ENCODE measurements around the gene MYO5B.
"Not testable (repeated sequence)": the region's sequence is repeated elsewhere in the genome, so short reads cannot be mapped to it uniquely, and the experiment has no call there.

Gene MYO5B

DNA sequence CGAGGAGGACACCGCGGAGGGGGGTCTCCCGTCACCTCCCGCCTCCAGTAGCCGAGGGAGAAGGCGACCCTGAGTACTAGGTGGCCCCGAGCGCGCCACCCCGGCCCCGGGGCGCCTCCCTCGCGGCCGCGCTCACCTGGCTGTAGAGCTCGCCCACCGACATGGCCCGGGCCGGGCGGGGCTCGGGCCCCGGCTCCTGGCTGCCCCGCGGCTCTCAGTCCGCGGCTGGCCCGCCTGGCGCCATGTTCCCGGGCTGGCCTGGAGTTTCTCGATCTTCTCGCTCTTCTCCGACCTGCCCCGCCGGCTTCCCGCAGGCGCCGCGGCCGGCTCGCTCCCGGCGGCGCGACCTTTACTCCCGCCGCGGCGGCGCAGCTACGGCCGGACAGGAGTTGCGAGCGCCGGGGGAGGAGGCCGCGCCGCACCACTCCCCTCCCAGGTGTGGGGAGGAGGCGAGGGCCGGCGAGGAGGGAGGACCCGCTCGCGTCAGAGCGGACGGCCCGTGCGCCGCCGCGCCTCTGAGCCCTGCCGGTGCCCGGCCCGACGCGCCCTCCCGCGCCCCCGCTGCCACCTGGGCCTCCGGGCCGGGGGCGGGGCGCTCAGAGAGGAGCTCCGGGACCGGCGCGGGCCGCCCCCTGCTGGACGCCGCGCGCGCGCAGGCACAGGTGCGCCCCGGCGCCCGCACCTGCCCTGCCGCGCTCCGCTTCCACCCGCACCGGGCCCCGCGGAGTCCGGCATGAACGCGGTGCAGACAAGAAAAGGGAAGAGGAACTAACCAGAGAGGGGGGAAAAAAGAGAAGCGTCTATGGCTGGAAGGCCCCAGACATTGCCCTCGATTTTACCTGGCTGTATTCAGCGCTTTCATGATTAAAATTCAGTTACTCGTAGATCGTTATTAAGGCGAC lies at the start of gene MYO5B:
MYO5B (minus strand) TSS at position 517 of the 902 bp plus-strand sequence; CDS start at position 163, 354 bp downstream.
- Histone ChIP-seq H3K27ac (peak within 1 kb of the TSS in 18 of 21 experiments; percentile 10 to 86 (median 56)), H3K4me3 (peak within 1 kb of the TSS; percentile 27 to 61 (median 49))

- H3K4me3 ChIP-seq, H3K27ac ChIP-seq: not testable (repeated sequence)
Observed at GRCh38 chr18:50241768-50242167, 46.8 kb upstream of the MYO5B start.

DNA sequence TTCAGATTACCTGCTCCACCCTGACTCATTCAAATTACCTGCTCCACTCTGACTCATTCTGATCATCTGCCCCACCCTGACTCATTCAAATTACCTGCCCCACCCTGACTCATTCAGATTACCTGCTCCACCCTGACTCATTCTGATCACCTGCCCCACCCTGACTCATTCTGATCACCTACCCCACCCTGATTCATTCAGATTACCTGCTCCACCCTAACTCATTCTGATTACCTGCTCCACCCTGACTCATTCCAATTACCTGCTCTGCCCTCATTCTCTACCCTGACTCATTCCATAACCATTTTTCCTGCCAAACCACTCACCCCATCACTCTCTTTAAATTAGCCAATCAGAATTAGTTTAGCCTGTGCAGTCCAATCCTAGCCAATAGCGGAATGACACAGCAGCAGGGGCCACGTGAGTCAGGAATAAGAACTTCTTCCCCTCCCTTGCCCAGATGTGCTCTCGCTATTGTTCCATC lies 45.2 kb upstream of the MYO5B start:
- Histone ChIP-seq H3K27ac (peak overlapping the region in 2 of 21 experiments; percentile 5 to 17), H3K4me3 (no peak overlapping the region)

DNA sequence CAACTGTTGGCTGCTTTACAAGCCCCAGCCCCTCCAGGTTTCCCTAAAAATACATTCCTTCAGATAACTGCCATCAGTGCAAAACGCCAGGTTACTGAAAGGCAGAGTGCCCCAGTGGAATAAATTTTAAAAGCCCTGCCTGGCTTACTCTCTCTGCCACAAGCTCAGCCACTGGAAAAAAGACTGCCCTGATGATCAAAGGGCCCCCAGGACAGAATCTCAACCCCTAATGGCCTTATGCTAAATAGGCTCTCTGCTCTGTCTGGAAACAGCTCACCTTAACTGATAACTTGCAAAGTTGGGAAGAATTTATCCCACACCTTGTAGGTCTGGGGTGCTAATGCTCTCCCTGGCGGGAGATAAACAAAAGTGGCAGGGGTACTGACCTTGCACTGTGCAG lies 37.5 kb upstream of the MYO5B start:
- no peak overlapping the region for H3K4me3 ChIP-seq
- H3K27ac ChIP-seq = no peak overlapping the region

DNA sequence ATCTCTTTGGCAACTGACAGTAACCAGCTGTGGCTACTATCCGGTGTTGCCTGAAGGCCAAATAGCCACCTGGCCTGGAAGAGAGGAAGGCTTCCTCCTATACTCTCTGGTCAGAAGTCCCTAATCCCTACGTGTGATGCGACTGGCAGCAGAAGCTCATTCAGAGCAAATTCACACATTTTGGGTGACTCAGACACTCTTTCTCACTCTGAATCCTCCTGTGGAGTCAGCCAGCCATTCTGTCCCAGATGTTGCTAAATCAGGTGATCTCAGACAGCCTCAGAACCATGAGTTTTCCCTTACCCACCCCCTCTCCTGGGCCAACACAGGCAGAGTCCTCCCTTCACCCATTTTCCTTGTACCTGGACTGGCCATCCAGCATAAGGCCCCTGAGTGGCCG lies 36.7 kb upstream of the MYO5B start:
- Histone ChIP-seq H3K27ac (no peak overlapping the region), H3K4me3 (no peak overlapping the region)

GRCh38 chr18:50220249-50220648 lies 25.3 kb upstream of the MYO5B start:
- not testable (repeated sequence) for H3K4me3 ChIP-seq, H3K27ac ChIP-seq

DNA sequence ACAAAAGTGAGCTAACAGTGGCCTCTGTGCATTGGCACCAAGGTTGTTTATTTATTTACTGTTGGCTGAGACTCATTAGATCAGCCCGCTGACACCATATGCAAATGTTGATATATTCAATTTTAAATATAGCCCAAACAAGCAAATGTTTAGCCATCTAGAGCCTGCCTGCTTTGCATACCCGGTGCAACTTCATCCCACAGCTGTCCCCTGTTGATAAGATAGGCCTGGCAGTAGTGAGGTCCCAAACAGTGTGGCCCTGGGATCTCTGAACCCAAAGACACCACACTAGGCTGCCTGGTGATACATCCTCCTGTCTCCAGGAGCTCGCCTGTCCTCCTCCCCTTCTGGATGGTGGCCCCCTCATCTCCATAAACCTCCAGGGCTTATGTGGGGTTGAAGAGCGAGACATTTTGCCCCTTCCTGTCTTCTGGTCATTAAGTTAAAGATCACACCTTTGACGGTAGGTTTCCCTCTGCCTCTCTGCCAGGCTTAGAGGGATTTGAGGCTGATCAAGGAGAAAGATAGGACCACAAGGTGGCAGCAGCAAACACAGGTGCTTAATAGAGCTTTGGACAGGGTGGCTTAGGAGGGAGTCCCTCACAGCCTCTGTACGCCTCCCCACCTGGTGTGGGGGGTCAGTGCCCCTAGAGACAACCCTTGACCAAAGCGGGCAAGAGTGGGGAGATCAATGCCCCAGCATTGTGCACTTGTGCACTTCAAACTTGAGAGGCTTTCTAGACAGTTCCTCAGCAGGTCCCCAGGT lies 23.7 kb upstream of the MYO5B start:
- Histone ChIP-seq H3K4me3 (no peak overlapping the region), H3K27ac (no peak overlapping the region)

DNA sequence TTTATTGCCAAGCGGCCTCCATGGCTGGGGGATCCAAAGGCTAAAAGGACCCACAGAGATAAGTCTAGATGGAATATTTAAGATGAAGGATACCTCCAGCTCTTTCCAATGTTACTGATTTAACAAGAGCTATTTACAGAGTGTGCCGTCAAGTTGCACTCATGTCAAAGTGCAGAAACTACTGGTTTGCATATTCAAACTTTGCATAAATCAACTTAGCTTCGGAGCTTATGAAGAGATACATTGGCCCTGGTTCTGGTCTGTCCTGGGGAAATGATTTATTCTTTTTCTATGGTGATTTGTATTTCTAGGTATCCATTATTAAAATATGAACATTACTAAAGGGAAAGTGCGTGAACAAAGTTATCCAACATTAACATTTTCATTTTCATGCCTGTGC lies 14.4 kb upstream of the MYO5B start:
- H3K27ac ChIP-seq = no peak overlapping the region
- no peak overlapping the region for H3K4me3 ChIP-seq

- Histone ChIP-seq H3K4me3 (no peak overlapping the region), H3K27ac (no peak overlapping the region)
Observed at GRCh38 chr18:50207722-50208121, 12.8 kb upstream of the MYO5B start.

DNA sequence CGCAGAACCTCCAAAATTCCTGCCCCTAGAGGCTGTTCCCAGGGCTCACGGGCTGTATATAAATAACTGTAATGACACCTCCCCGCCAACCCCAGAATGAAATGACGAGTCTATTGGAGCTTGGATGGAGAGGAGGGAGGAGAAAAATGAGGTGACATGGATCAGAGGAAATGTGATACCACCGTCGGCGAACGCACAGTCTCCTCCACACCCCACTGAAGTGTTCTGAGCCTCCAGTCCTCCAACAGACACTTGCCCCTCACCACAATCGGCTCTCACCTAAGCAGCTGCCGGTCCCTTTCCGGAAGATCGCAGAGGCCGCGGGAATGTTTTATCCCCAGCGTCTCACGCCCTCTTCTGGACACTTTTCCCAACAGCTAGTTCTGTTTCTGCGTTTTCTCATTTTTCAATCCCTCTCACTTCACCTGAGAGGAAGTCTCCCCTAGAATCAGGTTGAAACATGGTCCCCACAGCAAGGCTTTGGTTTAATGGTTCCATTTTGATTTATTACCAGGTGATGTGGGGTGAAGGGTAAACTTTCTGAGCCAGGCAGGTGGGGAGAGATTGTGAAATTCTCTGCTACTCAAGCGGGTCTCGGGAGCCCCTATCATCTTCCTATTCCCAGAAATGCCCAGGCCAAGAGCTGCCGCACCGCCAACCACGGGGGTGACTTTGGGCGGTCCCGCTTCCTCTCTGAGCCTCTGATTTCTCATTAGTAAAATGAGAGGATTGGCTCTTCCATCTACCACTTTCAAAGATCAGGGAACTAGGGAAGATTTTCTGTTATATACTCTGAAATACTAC lies 9.1 kb upstream of the MYO5B start:
- Histone ChIP-seq H3K4me3 (no peak overlapping the region), H3K27ac (no peak overlapping the region)

DNA sequence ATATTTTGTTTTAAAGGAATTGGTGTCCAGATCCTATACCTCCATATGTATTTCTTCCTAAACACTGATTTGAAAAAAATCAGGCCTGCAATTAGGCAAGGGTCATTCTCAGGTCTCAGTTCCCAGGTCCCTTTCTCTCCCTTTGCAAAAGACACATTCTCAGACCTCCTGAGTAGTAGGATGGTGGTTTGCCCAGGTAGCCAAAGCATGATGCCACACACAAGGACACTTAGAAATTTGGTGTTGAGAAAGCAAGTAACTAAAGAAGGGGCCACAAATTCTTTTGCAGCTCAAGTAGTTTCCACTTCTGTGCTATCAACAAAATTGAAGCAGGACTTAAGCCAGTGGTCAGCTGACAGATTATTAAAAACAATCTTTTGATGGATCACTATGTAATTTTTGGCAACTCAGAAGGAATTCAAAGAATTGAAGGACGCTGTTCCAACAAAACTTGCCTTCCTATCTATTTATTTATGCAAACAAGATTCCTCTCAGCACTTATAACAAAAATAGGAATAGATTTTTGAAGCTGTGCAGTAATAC lies 6.6 kb upstream of the MYO5B start:
- no peak overlapping the region for H3K27ac ChIP-seq
- H3K4me3 ChIP-seq = no peak overlapping the region

- Histone ChIP-seq H3K27ac (no peak overlapping the region), H3K4me3 (no peak overlapping the region)
Observed at GRCh38 chr18:50199921-50200320, 5.0 kb upstream of the MYO5B start.

GRCh38 chr18:50199346-50199855 lies 4.5 kb upstream of the MYO5B start:
- Histone ChIP-seq H3K4me3 (no peak overlapping the region), H3K27ac (no peak overlapping the region)

DNA sequence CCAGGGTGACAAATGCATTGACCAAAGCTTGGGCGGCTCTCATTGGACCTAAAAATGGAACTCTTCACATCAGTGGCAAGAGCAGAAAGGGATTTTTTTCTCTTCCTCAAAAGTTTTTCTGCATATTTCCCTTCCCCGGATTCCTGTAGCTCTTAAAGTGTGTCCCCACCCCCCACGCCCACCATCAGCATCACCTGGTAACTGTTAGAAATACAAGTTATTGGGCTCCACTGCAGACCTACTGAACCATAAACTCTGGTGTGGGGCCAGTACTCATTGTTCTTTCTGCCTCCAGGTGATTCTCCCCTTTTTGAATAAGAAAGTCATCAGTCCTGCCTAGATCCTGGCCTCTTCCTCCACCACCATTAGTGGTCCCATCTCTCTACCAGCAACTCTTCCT lies 1.3 kb upstream of the MYO5B start:
- H3K27ac ChIP-seq = no peak overlapping the region
- no peak overlapping the region for H3K4me3 ChIP-seq

DNA sequence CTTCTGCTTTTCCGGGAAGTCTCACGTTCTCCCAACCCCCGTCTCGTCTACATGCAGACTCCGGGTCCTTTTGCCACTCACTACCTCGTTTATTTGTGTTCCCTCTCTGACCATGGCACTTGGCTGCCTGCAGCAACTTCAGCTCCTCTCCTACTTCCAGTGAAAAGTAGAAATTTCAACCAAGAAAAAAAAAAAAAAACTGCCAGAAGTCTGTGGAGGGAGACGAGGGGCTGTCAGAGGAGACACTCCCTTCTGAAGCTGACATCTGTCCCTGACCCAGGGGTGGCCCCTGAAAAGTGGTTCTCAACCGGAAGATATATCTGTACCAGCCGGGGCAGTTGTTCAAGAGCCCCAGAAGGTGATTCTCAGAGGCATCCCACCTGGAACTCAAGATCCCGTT lies 742 bp upstream of the MYO5B start:
- H3K4me3 ChIP-seq = no peak overlapping the region
- no peak overlapping the region for H3K27ac ChIP-seq

DNA sequence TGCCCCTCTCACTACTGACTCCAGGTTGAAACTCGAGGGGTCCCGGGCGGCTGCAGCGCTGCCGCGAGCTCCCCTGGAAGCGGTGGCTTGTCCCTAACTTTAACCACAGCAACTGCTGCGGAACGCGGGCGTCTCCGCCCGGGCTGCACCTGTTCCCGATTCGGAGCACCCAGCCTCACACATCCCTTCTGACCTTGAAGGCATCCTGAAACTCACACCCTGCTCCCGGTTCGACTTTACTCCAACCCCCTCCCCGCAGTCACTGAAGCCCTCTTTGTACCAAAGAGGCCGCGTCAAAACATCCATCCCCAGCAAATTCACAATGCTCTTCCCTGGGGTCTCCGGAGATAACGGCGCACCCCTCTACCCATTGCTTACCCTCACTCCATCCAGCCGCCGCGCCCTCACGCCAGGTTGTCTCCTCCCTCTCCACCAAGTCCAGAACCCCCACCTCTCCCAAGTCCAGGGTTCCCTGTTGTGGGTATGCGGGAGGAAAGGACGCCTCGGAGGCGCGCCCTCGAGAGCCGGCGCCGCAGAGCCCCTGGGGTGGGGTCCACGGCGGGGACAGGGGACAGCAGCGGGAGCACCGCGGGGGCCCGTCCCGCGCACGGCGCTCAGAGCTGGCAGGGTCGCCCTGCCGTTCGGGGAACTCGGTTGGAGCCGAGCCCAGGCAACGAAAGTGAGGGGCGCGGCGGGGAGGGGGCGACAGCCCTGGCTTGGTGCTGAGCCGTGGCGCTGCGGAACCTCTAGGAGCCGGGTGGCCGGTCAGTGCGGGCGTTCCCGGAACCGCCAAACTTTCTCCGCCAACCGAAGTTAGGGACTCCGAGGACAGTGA lies 934 bp downstream of the MYO5B start:
- H3K4me3 ChIP-seq = peak overlapping the region; percentile 27 to 61 (median 49)
- H3K27ac ChIP-seq = peak overlapping the region in 17 of 21 experiments; percentile 10 to 86 (median 57)

- Histone ChIP-seq H3K4me3 (peak overlapping the region in 6 of 7 experiments; percentile 28 to 61 (median 51)), H3K27ac (peak overlapping the region in 6 of 21 experiments; percentile 21 to 86 (median 60))
Observed at GRCh38 chr18:50192995-50193795, 1.8 kb downstream of the MYO5B start.

DNA sequence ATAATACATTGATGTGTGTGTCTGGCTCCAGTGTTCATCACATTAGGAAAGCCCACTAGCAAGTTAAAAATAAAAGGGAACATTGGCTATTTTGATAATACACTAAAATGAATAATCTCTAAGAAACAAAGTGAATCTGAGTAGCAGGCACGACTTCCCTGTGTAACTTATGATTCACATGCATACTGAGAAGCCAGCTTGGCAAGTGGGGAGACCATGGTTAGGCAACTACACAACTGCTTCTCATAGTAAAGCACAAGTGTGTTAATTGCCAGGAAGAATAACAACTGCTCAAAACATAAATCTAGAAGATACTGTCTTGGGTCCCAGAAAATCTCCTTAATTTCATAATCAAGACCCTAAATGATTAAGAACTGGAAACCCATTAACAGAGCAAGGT lies 4.0 kb downstream of the MYO5B start:
- Histone ChIP-seq H3K4me3 (no peak overlapping the region), H3K27ac (no peak overlapping the region)
